ENCODE data around the gene CES4A.

DNA sequence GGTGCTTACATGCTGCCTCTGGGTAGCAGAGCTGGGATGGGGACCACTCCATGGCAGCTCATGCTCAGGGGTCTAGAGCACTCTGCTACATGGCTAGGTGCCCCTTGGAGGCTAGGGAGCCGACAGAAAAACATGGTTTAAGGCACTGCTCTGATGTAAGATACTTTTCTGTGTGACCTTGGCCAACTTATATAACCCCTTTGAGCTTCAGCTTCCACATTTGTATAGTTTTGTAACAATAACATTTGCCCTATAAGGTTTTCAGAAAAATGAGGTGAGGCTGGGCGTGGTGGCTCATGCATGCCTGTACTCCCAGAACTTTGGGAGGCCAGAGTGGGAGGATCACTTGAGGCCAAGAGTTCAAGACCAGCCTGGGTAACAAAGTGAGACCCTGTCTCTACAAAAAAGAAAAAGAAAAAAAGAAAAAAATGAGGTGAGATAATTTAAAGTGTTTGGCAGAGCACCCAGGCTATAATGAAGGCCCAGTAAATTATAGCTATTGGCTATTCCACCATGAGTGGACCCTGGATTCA is 3.2 kb downstream of the CES4A start:
- TF ChIP-seq TAF1 (IDR thresholded peaks at IDR 0.05; ENCODE audit: borderline replicate concordance, low read depth, low read length): no peak
- no peak for TF ChIP-seq POLR2A (IDR thresholded peaks at IDR 0.05; ENCODE audit: low read depth, low read length)
- no peak for TF ChIP-seq POLR2AphosphoS5 (IDR thresholded peaks at IDR 0.05; ENCODE audit: low read depth, low read length)

All from GM12892 (cell line).